Measurements from ENCODE around the gene TRIOBP.
"Not testable (repeated sequence)": the region's sequence is repeated elsewhere in the genome, so short reads cannot be mapped to it uniquely, and the experiment has no call there.

TRIOBP gene

DNA sequence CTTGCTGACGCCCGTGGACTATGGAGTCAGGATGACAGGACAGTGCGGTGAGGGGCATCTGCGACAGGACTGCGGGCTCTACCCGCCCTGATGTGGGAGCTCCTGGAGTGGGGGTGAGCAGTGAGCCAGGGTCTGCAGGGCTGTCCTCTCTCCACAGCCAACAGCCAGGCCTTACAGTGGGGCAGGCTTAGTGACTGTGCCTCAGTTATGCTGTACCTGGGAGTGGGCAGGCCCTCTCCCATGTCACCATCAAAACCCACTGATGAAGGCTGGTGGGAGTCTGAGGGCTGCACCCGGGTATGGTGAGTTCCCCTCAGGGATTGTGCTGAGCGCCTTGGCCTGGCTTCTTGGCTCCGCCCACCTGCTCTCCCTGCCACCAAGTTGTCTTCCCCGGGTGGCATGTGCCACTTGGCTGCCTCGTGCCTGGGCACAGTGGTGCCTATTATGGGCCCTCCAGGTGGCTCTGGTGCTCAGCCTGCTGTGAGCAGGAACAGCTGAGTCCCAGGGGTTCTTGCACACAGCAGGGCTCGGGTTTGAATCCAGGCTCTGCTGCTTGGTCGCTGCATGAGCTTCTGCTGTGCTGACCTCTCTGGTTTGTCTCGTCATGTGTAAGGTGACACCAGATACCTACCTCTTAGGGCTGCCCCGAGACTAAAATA lies 4.1 kb upstream of the TRIOBP start:
- no peak for DNase-seq (ENCODE audit: low spot score)

- not testable (repeated sequence) for DNase-seq (ENCODE audit: low spot score)
Observed at GRCh38 chr22:37694131-37694530, 2.7 kb upstream of the TRIOBP start.

DNA sequence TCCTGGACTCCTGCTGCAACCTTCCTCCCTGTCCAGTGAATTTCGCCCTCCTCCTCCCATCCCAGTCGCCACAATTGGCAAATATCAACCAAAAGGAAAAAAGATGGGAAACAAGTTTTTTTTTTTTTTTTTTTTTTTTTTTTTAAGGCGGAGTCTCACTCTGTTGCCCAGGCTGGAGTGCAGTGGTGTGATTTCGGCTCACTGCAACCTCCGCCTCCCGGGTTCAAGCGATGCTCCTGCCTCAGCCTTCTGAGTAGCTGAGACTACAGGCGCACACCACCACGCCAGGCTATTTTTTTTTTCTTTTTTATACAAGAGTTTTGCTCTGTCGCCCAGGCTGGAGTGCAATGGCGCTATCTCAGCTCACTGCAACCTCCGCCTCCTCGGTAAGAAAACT lies 590 bp upstream of the TRIOBP start:
- DNase-seq (ENCODE audit: low spot score) = not testable (repeated sequence)

GRCh38 chr22:37697538-37697835 lies 639 bp downstream of the TRIOBP start:
- DNase-seq (ENCODE audit: low spot score) = no peak

- DNase-seq (ENCODE audit: low spot score) = no peak
Observed at GRCh38 chr22:37701141-37701786, 4.4 kb downstream of the TRIOBP start.

DNA sequence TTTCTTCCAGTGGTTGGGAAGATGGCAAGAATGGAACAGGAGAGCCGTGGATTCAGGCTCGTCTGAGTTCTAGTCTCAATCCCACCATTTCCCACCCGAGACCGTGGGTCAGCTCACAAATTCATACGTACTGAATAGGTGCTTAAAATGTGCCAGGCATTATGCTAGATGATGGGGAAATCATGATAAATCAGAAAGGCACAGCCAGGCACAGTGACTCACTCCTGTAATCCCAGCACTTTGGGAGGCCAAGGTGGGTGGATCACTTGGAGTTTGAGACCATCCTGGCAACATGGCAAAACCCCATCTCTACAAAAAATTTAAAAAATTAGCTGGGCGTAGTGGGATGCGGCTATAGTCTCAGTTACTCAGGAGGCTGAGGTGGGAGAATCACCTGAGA lies 7.1 kb downstream of the TRIOBP start:
- DNase-seq (ENCODE audit: low spot score) = no peak

DNA sequence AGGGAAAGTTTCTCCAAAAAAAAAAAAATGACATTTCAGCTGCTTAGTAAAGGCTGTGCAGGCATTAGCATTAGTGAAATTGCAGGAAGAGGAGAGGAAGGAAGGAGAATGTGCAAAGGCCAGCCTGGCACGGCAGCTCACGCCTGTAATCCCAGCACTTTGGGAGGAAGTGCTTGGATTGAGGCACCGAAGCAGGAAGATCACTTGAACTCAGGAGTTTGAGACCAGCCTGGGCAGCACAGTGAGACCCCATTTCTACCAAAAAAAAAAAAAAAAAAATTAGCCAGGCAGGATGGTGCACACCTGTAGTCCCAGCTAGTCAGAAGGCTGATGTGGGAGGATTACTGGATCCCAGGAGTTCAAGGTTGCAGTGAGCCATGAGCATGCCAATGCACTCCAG lies 7.8 kb downstream of the TRIOBP start:
- no peak for DNase-seq (ENCODE audit: low spot score)

- no peak for DNase-seq (ENCODE audit: low spot score)
Observed at GRCh38 chr22:37705205-37705604, 8.4 kb downstream of the TRIOBP start.

DNA sequence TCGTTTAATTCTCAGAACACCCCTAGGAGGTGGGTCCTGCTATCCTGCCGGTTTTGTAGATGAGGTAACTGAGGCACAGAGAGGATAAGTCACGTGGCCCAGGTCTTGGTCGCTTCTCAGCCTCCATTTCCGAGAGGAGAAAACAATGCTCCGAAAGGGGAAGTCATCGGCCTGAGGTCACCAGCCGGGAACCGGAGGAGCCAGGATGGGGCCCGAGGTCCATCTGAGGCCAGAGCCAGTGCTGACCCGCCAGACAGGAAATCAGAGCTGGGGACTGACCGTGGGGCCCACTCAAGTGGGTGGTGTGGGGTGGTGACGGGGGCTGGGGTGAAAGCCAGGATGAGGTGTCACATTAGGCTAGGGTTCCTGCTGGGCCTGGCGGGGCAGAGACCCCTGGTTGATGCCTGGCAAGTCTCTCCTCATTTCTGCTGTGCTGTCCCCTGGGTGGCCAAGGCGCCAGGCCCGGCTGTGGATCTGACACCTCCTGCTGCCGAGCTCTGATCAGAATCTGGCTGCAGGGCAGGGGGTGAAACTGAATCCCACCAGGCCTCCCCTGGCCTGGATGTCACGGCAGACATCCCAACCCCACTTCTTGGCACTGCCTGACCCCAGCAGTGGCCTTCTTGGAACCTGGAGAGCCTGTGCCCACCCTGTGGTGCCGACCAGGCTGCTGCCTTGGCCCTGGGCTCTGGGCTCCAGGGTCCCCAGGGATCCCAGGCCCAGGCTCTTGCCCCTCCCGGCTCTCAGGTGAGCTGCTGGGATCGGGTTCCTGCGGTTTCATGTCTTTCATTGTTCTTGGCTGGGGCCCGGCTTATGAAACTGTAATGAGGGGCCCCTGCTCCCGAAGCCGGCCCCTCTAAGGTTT lies 12.0 kb downstream of the TRIOBP start:
- no peak for DNase-seq (ENCODE audit: low spot score)

GRCh38 chr22:37709445-37709765 lies 12.6 kb downstream of the TRIOBP start:
- DNase-seq (ENCODE audit: low spot score) = no peak

- DNase-seq (ENCODE audit: low spot score) = no peak
Observed at GRCh38 chr22:37710675-37711074, 13.8 kb downstream of the TRIOBP start.

GRCh38 chr22:37711490-37711889 lies 14.6 kb downstream of the TRIOBP start:
- no peak for DNase-seq (ENCODE audit: low spot score)

- no peak for DNase-seq (ENCODE audit: low spot score)
Observed at GRCh38 chr22:37713761-37714160, 16.9 kb downstream of the TRIOBP start.

- no peak for DNase-seq (ENCODE audit: low spot score)
Observed at GRCh38 chr22:37714634-37715033, 17.8 kb downstream of the TRIOBP start.

DNA sequence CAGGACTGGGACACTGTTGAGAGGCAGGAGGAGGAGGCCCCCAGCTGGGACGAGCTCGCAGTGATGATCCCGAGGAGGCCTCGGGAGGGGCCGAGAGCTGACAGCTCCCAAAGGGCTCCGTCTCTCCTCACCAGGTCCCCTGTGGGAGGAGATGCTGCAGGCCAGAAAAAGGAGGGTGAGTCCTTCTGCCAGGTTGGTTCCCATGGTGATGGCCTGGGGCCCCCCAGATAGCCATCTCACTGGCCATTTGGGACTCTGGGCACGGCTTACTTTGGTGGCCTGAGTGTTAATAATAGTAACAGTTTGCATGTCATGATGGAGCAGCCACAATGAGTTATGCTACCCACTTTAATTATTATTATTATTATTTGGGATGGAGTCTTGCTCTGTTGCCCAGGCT lies 18.9 kb downstream of the TRIOBP start:
- no peak for DNase-seq (ENCODE audit: low spot score)

- no peak for DNase-seq (ENCODE audit: low spot score)
Observed at GRCh38 chr22:37716708-37717107, 19.9 kb downstream of the TRIOBP start.

GRCh38 chr22:37717235-37717634 lies 20.4 kb downstream of the TRIOBP start:
- not testable (repeated sequence) for DNase-seq (ENCODE audit: low spot score)

DNA sequence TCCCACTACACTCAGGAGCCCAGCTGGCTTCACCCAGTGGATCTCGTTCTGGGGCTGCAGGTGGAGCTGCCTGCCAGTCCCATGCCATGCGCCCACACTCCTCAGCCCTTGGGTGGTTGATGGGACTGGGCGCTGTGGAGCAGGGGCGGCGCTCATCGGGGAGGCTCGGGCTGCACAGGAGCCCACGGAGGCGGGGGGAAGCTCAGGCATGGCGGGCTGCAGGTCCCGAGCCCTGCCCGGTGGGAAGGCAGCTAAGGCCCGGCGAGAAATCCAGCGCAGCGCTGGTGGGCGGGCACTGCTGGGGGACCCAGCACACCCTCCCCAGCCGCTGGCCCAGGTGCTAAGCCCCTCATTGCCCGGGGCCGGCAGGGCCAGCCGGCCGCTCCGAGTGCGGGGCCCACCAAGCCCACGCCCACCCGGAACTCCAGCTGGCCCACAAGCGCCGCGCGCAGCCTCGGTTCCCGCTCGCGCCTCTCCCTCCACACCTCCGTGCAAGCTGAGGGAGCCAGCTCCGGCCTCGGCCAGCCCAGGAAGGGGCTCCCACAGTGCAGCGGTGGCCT lies 21.0 kb downstream of the TRIOBP start:
- DNase-seq (ENCODE audit: low spot score) = not testable (repeated sequence)

DNA sequence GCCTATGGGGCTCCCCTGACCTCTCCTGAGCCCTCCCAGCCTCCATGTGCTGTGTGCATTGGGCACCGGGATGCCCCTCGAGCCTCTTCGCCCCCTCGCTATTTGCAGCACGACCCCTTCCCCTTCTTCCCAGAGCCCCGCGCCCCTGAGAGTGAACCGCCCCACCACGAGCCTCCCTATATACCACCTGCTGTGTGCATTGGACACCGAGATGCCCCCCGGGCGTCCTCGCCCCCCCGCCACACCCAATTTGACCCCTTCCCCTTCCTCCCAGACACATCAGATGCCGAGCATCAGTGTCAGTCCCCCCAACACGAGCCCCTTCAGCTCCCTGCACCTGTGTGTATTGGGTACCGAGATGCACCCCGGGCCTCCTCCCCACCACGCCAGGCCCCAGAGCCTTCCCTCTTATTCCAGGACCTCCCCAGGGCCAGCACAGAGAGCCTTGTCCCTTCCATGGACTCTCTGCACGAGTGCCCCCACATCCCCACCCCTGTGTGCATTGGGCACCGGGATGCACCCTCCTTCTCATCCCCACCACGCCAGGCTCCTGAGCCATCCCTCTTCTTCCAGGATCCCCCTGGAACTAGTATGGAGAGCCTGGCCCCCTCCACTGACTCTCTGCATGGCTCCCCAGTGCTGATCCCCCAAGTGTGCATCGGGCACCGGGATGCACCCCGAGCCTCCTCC lies 28.8 kb downstream of the TRIOBP start:
- DNase-seq (ENCODE audit: low spot score) = no peak

- no peak for DNase-seq (ENCODE audit: low spot score)
Observed at GRCh38 chr22:37726241-37726887, 29.5 kb downstream of the TRIOBP start.

GRCh38 chr22:37728620-37729019 lies 31.8 kb downstream of the TRIOBP start:
- no peak for DNase-seq (ENCODE audit: low spot score)

All from LoVo (cell line).